IMR-90 (cell line): Measurements from ENCODE around the gene ACOXL.

Experiments used
- CEBPB ChIP-seq: IDR thresholded peaks from 2 replicates; pipeline ENCODE4 v1.6.1; 2012; ENCODE audit warnings: low read depth, low read length, improper control_type of control experiment
- CTCF ChIP-seq: conservative IDR thresholded peaks from 2 replicates; pipeline ENCODE4 v1.5.1; 2012; ENCODE audit warnings: mild to moderate bottlenecking, low read depth, low read length, improper control_type of control experiment
- MAFK ChIP-seq: IDR thresholded peaks from 2 replicates; pipeline ENCODE4 v1.6.1; 2012; ENCODE audit warnings: low read depth, low read length, improper control_type of control experiment
- MXI1 ChIP-seq: IDR thresholded peaks from 2 replicates; pipeline ENCODE4 v1.6.1; 2012; ENCODE audit warnings: low read depth, mild to moderate bottlenecking, low read length, moderate library complexity, borderline replicate concordance
- POLR2A ChIP-seq: IDR thresholded peaks from 2 replicates; pipeline ENCODE4 v1.6.1; 2012; ENCODE audit warnings: mild to moderate bottlenecking, low read depth, low read length
- RFX5 ChIP-seq: IDR thresholded peaks from 2 replicates; pipeline ENCODE4 v1.8.0; 2012; ENCODE audit warnings: low read depth, mild to moderate bottlenecking, low read length, moderate library complexity
- TF ChIP-seq, protein P1 (sequence below): fragments of 150-350 bp; IDR thresholded peaks from 2 replicates; pipeline ENCODE4 v1.6.1; 2017; ENCODE audit warnings: mild to moderate bottlenecking, antibody characterized with exemption, low read length, low read depth

GRCh38 chr2:110864176-110864575 lies 131.8 kb downstream of the ACOXL start:
- TF ChIP-seq POLR2A: no peak
- no peak for TF ChIP-seq RFX5
- TF ChIP-seq CTCF: no peak
- TF ChIP-seq CEBPB: no peak
- TF ChIP-seq MAFK: no peak
- TF ChIP-seq, protein P1, sequence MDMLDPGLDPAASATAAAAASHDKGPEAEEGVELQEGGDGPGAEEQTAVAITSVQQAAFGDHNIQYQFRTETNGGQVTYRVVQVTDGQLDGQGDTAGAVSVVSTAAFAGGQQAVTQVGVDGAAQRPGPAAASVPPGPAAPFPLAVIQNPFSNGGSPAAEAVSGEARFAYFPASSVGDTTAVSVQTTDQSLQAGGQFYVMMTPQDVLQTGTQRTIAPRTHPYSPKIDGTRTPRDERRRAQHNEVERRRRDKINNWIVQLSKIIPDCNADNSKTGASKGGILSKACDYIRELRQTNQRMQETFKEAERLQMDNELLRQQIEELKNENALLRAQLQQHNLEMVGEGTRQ: no peak
- no peak for TF ChIP-seq MXI1
